ENCODE measurements around the gene CCNB2.

GRCh38 chr15:59152694-59153450 lies 47.9 kb downstream of the CCNB2 start:
- TF ChIP-seq GATA2 (IDR thresholded peaks at IDR 0.05; ENCODE audit: insufficient read depth, insufficient read length, low read depth, low read length) (no peak), CTCF (IDR thresholded peaks at IDR 0.05; ENCODE audit: extremely low read depth in 1 of 2, insufficient read depth in 1 of 2, low read depth in 1 of 2, low read length in 2 of 2) (no peak), EZH2 (IDR thresholded peaks at IDR 0.05; ENCODE audit: borderline replicate concordance, low read depth, low read length, severe bottlenecking) (no peak), MAX (IDR thresholded peaks at IDR 0.05; ENCODE audit: insufficient read depth, insufficient read length) (no peak), POLR2A (IDR thresholded peaks at IDR 0.05; ENCODE audit: low read depth, low read length) (no peak), FOS (IDR thresholded peaks at IDR 0.05; ENCODE audit: borderline replicate concordance, insufficient read depth, low read length) (no peak), POLR2AphosphoS5 (IDR thresholded peaks at IDR 0.05; ENCODE audit: insufficient read depth, low read depth, low read length) (no peak), JUN (IDR thresholded peaks at IDR 0.05; ENCODE audit: borderline replicate concordance, insufficient read depth, insufficient read length, low read depth) (no peak), MYC (IDR thresholded peaks at IDR 0.05; ENCODE audit: low read depth, low read length) (no peak)

Measured in endothelial cell of umbilical vein (primary cell).